ENCODE data around the gene PCDHGA7.

DNA sequence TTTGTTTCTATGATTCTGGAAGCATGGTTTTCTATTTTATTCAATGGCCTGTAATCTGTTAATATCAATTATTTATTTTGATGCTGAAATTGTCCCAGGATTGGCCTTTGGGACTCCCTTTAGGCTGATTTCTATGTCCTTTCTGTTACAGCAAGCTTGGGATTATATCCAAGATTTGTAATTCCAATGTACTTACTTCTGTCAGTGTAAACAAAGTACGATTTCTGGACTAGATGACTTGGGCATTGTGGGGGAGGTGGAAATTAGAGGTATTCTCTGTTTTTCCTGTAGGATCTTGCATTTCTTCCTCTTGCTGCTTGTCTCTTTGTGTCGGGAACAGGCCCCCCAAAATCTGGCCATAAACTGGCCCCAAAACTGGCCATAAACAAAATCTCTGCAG is 51.5 kb downstream of the PCDHGA7 start:
- no peak for TF ChIP-seq CTCF (conservative IDR thresholded peaks at IDR 0.05)
- no peak for TF ChIP-seq ZFX (IDR thresholded peaks at IDR 0.05)

Data from C4-2B (cell line).